ENCODE measurements around the gene INPP5D.

DNA sequence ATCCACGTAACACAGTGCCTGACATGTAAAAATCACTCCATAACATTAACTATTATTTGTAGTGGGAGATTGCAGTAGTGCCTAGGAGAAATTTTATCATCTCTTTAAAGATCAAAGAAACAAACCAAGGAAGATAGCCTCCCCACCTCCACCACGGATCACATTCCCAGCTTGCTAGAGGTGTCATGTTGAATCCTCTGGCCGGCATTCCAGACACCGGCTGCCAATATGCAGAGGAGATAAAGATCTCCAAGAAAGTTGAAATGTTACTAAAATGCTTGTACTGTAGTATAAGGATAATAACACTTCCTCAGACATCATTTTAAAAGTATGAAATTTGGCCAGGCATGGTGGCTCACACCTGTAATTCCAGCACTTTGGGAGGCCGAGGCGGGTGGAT lies 185.3 kb downstream of the INPP5D start:
- TF ChIP-seq, protein P1, sequence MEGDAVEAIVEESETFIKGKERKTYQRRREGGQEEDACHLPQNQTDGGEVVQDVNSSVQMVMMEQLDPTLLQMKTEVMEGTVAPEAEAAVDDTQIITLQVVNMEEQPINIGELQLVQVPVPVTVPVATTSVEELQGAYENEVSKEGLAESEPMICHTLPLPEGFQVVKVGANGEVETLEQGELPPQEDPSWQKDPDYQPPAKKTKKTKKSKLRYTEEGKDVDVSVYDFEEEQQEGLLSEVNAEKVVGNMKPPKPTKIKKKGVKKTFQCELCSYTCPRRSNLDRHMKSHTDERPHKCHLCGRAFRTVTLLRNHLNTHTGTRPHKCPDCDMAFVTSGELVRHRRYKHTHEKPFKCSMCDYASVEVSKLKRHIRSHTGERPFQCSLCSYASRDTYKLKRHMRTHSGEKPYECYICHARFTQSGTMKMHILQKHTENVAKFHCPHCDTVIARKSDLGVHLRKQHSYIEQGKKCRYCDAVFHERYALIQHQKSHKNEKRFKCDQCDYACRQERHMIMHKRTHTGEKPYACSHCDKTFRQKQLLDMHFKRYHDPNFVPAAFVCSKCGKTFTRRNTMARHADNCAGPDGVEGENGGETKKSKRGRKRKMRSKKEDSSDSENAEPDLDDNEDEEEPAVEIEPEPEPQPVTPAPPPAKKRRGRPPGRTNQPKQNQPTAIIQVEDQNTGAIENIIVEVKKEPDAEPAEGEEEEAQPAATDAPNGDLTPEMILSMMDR (IDR thresholded peaks at IDR 0.05; ENCODE audit: low read length) = no peak
- no peak for TF ChIP-seq EZH2 (IDR thresholded peaks at IDR 0.05; ENCODE audit: borderline replicate concordance, low read length)

Measured in OCI-LY1 (cell line).